Prostate gland (tissue), 2 donors: ENCODE measurements around the gene FAM167B. TPM values are rescaled to one million over a fixed set of nuclear protein-coding genes. Genes with fewer than 3 reads are reported as not detected.

Source experiments
- DNase-seq: peaks from one replicate; pipeline ENCODE4 v3.0.0-alpha.2; 2019; ENCODE audit warnings: low spot score
- H3K27ac ChIP-seq, 2 donors: fragments of 200-600 bp; sonication (generic); 2 replicates each; pipeline ENCODE4 v1.5.1; 2017 to 2019
- H3K27me3 ChIP-seq: fragments of 200-600 bp; sonication (generic); replicated peaks from 2 replicates; pipeline ENCODE4 v1.5.1; 2019; ENCODE audit not compliant: insufficient read depth
- H3K36me3 ChIP-seq, 2 donors: fragments of 200-600 bp; sonication (generic); 1 replicate in 1 of 2; 2 replicates in 1 of 2; pipeline versions ENCODE4 v1.5.1 to v1.8.1; 2017 to 2019
- H3K4me1 ChIP-seq: fragments of 200-600 bp; sonication (generic); replicated peaks from 2 replicates; pipeline ENCODE4 v1.5.1; 2019
- H3K4me3 ChIP-seq, 2 donors: fragments of 200-600 bp; sonication (generic); 2 replicates each; pipeline ENCODE4 v1.5.1; 2017 to 2019
- H3K9me3 ChIP-seq: fragments of 200-600 bp; sonication (generic); 2 replicates; pipeline ENCODE4 v1.5.1; 2017
- POLR2A ChIP-seq: fragments of 450-650 bp; IDR thresholded peaks from one replicate; pipeline ENCODE4 v1.6.1; 2016; ENCODE audit warnings: antibody characterized with exemption, mild to moderate bottlenecking
- POLR2AphosphoS5 ChIP-seq: sonication (generic); formaldehyde crosslinking; IDR thresholded peaks from one replicate; pipeline ENCODE4 v1.6.1; 2017; ENCODE audit warnings: antibody characterized with exemption
- WGBS: methylation state at CpG from one replicate; pipeline ENCODE4 v1.1.5; 2018; 5-methylcytosine and 5-hydroxymethylcytosine counted together
- intact Hi-C: fragments of 100-400 bp; cut with DNase I; formaldehyde crosslinking; loops from one replicate; pipeline ENCODE4 v1.14.2; 2022
- total RNA-seq, 2 donors: library from RNA; depleted of rRNA; stranded (reverse); fragments of >200 nt; gene quantifications; one replicate each; pipeline ENCODE4 v1.1.0, GENCODE V29; 2016
- TF ChIP-seq, protein P1 (sequence below), 4 experiments: fragments of 200-600 bp in 2 of 4; fragments of 450-650 bp in 2 of 4; sonication (generic) in 2 of 4; IDR thresholded peaks; 1 replicate in 3 of 4; 2 replicates in 1 of 4; pipeline ENCODE4 v1.5.1; 2016 to 2019; ENCODE audit warnings: antibody characterized with exemption in 4 of 4, mild to moderate bottlenecking in 2 of 4, moderate library complexity in 2 of 4

The FAM167B gene
- total RNA-seq, 2 donors from 2014 or later: 2.3 to 3.6 TPM

DNA sequence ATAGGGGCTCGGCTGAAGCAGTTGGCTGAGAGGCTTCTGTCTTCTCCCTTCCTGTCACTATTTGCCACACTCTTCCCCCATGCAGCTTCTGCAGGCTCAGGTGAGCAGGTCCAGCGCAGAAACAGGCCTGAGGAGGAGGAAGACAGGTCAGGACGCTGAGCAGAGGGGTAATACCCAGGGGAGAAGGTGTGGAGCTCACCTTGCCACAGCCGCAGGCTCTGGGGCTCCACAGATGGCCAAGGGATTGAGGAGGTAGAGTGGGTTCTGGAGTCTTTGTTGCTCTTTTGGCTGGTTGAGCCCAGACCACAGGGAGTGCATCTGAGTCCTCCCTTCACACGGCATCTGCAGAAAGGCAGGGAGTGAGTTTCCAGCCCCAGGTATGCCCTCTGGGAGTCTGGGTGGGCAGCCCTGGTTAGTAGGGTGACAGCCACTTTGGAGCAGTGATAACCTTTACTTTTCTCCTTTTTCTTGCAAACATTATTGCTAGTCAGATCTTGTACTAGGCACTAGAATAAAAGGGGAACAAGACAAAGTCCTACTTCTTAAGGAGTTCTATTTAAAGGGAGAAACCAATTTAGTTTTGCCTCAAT, 15.1 kb upstream of the FAM167B start:
- intact Hi-C loops: no loop called here
- Histone ChIP-seq H3K27ac (no peak overlapping the region), H3K36me3 (peaks cover 3 to 16% of the 10 kb centered on the region in 2 donors), H3K4me1 (no peaks in the 10 kb centered on the region), H3K9me3 (no peaks in the 10 kb centered on the region), H3K4me3 (no peak overlapping the region), H3K27me3 (no peaks in the 10 kb centered on the region)
- DNase-seq: no peak
- TF ChIP-seq, protein P1, sequence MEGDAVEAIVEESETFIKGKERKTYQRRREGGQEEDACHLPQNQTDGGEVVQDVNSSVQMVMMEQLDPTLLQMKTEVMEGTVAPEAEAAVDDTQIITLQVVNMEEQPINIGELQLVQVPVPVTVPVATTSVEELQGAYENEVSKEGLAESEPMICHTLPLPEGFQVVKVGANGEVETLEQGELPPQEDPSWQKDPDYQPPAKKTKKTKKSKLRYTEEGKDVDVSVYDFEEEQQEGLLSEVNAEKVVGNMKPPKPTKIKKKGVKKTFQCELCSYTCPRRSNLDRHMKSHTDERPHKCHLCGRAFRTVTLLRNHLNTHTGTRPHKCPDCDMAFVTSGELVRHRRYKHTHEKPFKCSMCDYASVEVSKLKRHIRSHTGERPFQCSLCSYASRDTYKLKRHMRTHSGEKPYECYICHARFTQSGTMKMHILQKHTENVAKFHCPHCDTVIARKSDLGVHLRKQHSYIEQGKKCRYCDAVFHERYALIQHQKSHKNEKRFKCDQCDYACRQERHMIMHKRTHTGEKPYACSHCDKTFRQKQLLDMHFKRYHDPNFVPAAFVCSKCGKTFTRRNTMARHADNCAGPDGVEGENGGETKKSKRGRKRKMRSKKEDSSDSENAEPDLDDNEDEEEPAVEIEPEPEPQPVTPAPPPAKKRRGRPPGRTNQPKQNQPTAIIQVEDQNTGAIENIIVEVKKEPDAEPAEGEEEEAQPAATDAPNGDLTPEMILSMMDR (IDR thresholded peaks at IDR 0.05): no peak
- TF ChIP-seq POLR2AphosphoS5: no peak
- no peak for TF ChIP-seq POLR2A
- 86% methylated on average over 5 of the region's 5 CpGs for WGBS

DNA sequence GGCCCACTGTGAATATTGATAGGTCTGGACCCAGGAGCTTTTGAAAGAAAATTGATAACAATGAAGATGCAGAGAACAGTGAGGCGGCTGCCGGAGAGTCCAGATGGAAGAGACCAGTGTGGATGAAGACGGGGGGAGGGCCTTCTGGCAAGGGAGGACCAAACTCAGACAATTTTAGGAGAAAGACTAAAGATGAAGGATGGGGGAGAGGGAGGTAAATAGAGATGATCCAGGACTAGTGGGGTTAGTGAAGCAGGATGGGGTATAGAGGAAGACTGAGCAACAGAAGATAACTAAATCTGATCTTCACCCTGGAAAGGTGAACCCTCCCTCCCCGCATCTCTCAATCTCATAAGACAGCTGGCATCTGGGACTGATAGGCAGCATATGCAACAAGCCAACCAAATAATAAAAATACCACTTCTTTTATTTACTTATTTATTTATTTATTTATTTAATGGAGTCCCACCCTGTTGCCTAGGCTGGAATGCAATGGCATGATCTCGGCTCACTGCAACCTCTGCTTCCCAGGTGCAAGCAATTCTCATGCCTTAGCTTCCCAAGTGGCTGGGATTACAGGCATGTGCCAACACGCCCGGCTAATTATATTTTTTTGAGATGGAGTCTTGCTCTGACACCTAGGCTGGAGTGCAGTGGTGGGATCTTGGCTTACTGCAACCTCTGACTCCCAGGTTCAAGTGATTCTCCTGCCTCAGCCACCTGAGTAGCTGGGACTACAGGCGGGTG, 14.3 kb upstream of the FAM167B start:
- WGBS: 82% methylated on average over 8 of the region's 8 CpGs
- no peak for DNase-seq
- intact Hi-C loops: no loop called here

DNA sequence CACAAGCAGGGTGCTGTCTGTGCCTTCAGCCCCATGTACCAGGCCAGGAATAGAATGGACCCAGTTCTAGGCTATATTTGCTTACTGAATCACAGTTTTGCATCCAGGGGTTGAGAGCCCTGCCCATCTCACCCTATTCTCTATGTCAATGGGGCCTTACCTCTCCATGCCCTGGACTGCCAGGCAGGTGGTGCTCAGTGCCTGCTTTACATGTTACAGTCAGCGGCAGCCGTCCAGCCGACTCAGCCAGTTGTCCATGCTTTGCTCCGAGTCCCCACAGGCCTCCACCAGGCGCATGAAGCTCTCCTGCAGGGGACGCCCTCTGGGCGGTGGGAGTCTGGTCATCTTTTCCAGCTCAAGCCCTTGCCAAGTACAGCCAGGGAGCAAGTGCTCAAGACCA, 12.2 kb upstream of the FAM167B start:
- Histone ChIP-seq H3K27ac (no peak overlapping the region), H3K36me3 (peaks cover 3 to 9% of the 10 kb centered on the region in 2 donors), H3K4me1 (no peaks in the 10 kb centered on the region), H3K4me3 (no peak overlapping the region), H3K27me3 (no peaks in the 10 kb centered on the region), H3K9me3 (no peaks in the 10 kb centered on the region)
- intact Hi-C loops: no loop called here
- no peak for DNase-seq
- no peak for TF ChIP-seq POLR2A
- TF ChIP-seq POLR2AphosphoS5: no peak
- TF ChIP-seq, protein P1 (IDR thresholded peaks at IDR 0.05): no peak
- WGBS: 78% methylated on average over 7 of the region's 7 CpGs

More for the DNA sequence above, 14.3 kb upstream of the FAM167B start:
- TF ChIP-seq POLR2A (no peak), POLR2AphosphoS5 (no peak)
- TF ChIP-seq, protein P1 (IDR thresholded peaks at IDR 0.05): no peak
- no peak overlapping the region for H3K27ac ChIP-seq
- H3K27me3 ChIP-seq: no peaks in the 10 kb centered on the region
- no peaks in the 10 kb centered on the region for H3K9me3 ChIP-seq
- no peaks in the 10 kb centered on the region for H3K4me1 ChIP-seq
- H3K36me3 ChIP-seq: peaks cover 3 to 14% of the 10 kb centered on the region in 2 donors
- no peak overlapping the region for H3K4me3 ChIP-seq

DNA sequence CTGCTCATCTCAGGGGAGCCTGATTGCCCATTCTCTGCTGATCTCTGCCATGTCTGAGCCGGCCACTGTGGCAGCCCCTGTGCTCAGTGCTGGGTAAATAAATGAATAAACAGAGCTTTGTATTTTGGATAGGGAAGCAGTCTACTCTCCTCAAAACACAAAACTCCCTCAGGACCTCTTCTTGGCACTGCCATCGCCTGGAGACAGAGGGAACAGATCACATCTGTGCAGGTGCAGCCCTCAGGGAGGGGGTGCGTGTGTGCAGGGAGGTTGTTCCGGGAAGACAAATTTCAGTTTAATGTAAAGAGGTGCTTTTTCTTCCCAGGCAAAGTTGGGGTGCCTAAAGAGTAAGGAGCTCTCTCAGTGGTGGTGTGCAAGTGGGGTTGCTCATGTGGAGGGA, 7.7 kb upstream of the FAM167B start:
- Histone ChIP-seq H3K36me3 (no peaks in the 10 kb centered on the region), H3K27me3 (no peaks in the 10 kb centered on the region), H3K4me1 (no peaks in the 10 kb centered on the region), H3K4me3 (no peak overlapping the region), H3K27ac (peak overlapping the region in 1 of 2 donors; percentile 81), H3K9me3 (no peaks in the 10 kb centered on the region)
- 30% methylated on average over 4 of the region's 4 CpGs for WGBS
- DNase-seq: no peak
- intact Hi-C loops: no loop called here
- no peak for TF ChIP-seq POLR2AphosphoS5
- TF ChIP-seq, protein P1 (IDR thresholded peaks at IDR 0.05): no peak

DNA sequence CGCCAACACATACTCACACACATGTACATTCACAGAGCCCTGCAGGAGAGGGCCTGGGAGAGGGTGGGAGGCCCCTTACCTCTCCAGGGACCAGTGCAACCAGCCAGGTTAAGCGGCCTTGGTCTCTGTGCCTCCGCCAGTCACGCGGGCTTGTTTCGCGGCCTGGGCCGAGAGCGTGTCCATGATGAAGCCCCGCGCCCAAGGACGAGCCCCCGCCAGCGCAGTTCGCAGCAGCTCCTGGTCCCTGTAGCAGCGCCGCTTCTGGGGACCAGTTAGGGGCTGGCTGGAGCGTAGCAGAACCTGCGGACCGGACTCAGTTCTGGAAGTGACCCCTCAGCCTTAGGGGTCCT, 7.3 kb upstream of the FAM167B start:
- Histone ChIP-seq H3K36me3 (no peaks in the 10 kb centered on the region), H3K27me3 (no peaks in the 10 kb centered on the region), H3K27ac (peak overlapping the region; percentile 76 to 81), H3K4me1 (no peaks in the 10 kb centered on the region), H3K4me3 (peak overlapping the region; percentile 36 to 52), H3K9me3 (no peaks in the 10 kb centered on the region)
- DNase-seq: no peak
- intact Hi-C loops: loop anchor here (5.0 kb wide), 2 partner anchors 57 to 113 kb away; no protein-coding TSS in a partner anchor
- TF ChIP-seq, protein P1 (IDR thresholded peaks at IDR 0.05): no peak
- TF ChIP-seq POLR2AphosphoS5 (no peak), POLR2A (no peak)
- WGBS: 39% methylated on average over 20 of the region's 20 CpGs
